KOPT-K1 (cell line): ENCODE measurements around the gene OCSTAMP.

Experiments used
- H3K27ac ChIP-seq: fragments of 200-600 bp; sonication (generic); 2 replicates; pipeline ENCODE4 v1.5.1; 2016; ENCODE audit warnings: antibody characterized with exemption, mild to moderate bottlenecking, low read depth, low read length; ENCODE audit not compliant: poor library complexity, severe bottlenecking
- H3K36me3 ChIP-seq: fragments of 200-600 bp; sonication (generic); 2 replicates; pipeline ENCODE4 v1.5.1; 2017; ENCODE audit warnings: antibody characterized with exemption, mild to moderate bottlenecking, low read length, moderate library complexity; ENCODE audit not compliant: insufficient read depth
- H3K9me3 ChIP-seq: fragments of 200-600 bp; sonication (generic); 2 replicates; pipeline ENCODE4 v1.5.1; 2017; ENCODE audit warnings: antibody characterized with exemption, low read length, mild to moderate bottlenecking; ENCODE audit not compliant: insufficient read depth, poor library complexity, severe bottlenecking

Gene OCSTAMP, protein sequence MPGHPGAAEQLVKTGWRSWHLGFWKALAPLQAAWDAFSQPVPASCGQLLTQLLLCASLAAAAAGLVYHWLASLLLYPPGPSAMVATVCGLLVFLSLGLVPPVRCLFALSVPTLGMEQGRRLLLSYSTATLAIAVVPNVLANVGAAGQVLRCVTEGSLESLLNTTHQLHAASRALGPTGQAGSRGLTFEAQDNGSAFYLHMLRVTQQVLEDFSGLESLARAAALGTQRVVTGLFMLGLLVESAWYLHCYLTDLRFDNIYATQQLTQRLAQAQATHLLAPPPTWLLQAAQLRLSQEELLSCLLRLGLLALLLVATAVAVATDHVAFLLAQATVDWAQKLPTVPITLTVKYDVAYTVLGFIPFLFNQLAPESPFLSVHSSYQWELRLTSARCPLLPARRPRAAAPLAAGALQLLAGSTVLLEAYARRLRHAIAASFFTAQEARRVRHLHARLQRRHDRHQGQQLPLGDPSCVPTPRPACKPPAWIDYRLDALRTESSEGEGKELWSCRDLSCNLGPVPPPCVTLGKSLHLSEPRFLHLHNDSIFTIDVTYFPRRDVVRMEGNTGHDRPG

GRCh38 chr20:46550461-46550860 is at the start of gene OCSTAMP:
TSS of gene OCSTAMP (minus strand) at chr20:46550654. CDS start at chr20:46550560, 94 bp downstream.
- H3K27ac ChIP-seq: no peak within 1 kb of the TSS

GRCh38 chr20:46599227-46599987 is 49.0 kb upstream of the OCSTAMP start:
- H3K9me3 ChIP-seq: no peaks in the 10 kb centered on the region
- no peaks in the 10 kb centered on the region for H3K36me3 ChIP-seq
- H3K27ac ChIP-seq: no peak overlapping the region

More at GRCh38 chr20:46550461-46550860, at the start of gene OCSTAMP:
- Histone ChIP-seq H3K9me3 (no peaks in the 10 kb centered on the region), H3K36me3 (no peaks in the 10 kb centered on the region)

GRCh38 chr20:46595933-46596332 is 45.5 kb upstream of the OCSTAMP start:
- Histone ChIP-seq H3K9me3 (peaks cover 7% of the 10 kb centered on the region), H3K36me3 (no peaks in the 10 kb centered on the region), H3K27ac (no peak overlapping the region)

DNA sequence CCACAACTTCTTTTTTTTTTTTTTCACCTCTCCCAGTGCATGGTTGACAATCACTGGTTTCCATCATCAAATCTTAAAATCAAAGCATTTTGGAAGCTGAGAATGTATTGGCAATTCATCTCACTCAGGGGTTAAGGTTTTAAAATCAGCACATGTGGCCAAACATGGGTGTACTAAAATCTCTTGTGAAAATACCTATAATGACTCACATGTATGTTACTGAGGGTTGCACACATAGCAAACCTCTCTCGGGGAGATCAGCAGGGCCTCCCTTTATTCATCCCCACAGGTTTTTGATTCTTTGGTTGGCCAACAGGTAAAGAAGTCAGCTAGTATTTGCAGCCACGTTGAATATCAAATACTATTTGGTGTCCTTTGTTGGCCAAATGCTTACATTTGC is 44.3 kb upstream of the OCSTAMP start:
- peaks cover 7% of the 10 kb centered on the region for H3K9me3 ChIP-seq
- no peak overlapping the region for H3K27ac ChIP-seq
- H3K36me3 ChIP-seq: no peaks in the 10 kb centered on the region

GRCh38 chr20:46592580-46593362 is 42.3 kb upstream of the OCSTAMP start:
- peaks cover 7% of the 10 kb centered on the region for H3K9me3 ChIP-seq
- H3K36me3 ChIP-seq: no peaks in the 10 kb centered on the region
- no peak overlapping the region for H3K27ac ChIP-seq

DNA sequence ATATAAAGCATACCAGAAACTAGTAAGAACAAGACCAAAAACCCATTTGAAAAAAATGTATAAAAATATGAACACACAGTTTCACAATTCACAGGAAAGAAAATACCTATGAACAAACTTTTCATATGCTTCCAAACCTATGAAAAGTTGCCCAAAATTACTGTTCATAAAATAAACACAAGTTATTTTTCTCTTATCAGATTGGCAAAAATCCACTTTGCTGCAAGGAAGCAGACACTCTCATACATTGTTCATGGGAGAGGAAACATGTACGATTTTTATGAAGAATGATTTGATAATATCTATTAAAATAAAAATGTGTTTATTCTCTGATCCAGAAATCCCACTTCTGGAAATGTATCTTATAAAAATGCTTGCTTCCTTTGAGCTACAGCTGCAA is 40.0 kb upstream of the OCSTAMP start:
- H3K36me3 ChIP-seq: no peaks in the 10 kb centered on the region

DNA sequence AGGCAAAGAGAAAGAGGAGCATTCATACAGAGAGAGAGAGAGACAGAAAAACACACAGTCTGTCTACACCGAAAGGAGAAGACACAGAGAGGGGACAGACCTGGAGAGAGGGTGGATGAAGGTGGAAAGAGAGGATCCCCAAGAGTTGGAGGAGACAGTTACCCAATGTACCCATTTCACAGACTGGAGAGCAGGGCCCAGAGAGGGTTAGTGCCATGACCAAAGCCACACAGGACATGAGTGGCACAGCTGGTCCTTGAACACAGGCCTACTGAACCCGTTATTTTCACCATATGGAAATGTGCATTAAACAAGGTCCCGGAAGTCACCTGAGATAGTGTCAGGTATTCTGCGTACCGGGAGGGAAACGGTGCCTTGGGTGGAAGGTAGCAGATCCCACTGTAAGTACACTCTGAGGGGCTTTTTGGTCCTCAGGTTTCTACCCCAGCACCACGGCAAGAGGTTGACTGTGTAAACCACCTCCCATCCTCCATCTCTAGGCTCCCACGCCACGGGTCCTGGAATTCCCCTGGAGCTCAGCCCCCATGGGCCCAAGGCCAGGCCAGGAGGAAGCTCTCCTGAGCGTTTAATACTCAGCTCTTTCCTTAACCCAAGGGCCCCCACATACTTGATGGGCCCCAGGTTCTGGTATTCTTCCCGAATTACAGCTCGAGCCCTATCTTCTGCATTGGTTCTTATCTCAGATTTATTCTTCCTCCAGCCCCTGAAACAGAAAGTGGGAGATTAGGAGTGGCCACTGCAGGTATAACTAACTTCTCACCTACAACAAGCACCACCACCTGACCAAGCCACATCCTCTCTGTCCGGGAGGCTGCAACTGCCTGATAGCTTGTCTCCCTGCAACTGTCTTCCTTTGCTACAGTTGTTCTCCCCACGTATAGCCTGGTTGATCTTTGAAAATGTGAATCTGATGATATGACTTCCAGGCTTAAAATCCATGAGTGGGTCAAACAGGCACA is 38.4 kb upstream of the OCSTAMP start:
- peaks cover 7% of the 10 kb centered on the region for H3K9me3 ChIP-seq
- H3K36me3 ChIP-seq: no peaks in the 10 kb centered on the region
- H3K27ac ChIP-seq: no peak overlapping the region

More for the DNA sequence above, 40.0 kb upstream of the OCSTAMP start:
- no peak overlapping the region for H3K27ac ChIP-seq
- H3K9me3 ChIP-seq: peaks cover 7% of the 10 kb centered on the region

- H3K27ac ChIP-seq: no peak overlapping the region
- H3K9me3 ChIP-seq: peaks cover 5% of the 10 kb centered on the region
- H3K36me3 ChIP-seq: no peaks in the 10 kb centered on the region
Measured at GRCh38 chr20:46587986-46588385, 37.5 kb upstream of the OCSTAMP start.

DNA sequence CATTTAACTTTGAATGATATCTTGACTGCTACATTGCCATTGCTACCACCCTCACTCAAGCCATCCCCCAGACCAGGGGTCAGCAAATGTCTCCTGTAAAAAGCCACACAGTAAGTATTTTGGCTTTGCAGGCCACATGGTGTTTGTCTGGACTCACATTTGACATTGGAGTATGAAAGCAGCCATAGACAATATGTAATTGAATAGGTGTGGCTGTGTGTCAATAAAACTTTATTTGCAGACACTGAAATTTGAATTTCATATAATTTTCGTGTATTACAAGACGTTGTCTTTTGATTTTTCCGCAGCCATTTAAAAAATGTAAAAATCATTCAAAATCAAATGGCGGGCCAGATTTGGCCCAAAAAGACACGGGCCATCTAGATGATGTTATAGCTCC is 36.3 kb upstream of the OCSTAMP start:
- H3K27ac ChIP-seq: no peak overlapping the region
- H3K9me3 ChIP-seq: no peaks in the 10 kb centered on the region
- no peaks in the 10 kb centered on the region for H3K36me3 ChIP-seq

DNA sequence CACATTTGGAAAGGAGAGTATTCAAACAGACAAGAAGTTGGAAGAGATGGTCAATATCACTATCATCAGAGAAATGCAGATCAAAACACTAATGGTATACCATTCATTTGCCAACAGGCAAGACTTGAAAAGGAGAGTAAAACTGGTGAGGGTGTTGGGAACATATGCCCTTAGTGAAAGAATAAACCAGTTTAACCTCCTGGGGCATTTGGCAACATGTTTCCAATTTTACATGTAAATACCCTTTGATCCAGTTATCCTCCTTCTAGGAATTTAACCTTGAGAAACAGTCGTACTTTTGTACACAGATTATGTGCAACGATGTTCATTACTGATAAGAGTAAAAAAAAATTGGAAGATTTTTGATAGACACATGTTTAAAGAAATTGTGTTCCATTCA is 34.1 kb upstream of the OCSTAMP start:
- Histone ChIP-seq H3K36me3 (no peaks in the 10 kb centered on the region), H3K9me3 (peaks cover 12% of the 10 kb centered on the region), H3K27ac (no peak overlapping the region)

- peaks cover 12% of the 10 kb centered on the region for H3K9me3 ChIP-seq
- no peak overlapping the region for H3K27ac ChIP-seq
- no peaks in the 10 kb centered on the region for H3K36me3 ChIP-seq
Measured at GRCh38 chr20:46583411-46584214, 33.2 kb upstream of the OCSTAMP start.

GRCh38 chr20:46582648-46583047 is 32.2 kb upstream of the OCSTAMP start:
- no peak overlapping the region for H3K27ac ChIP-seq
- no peaks in the 10 kb centered on the region for H3K36me3 ChIP-seq
- H3K9me3 ChIP-seq: peaks cover 12% of the 10 kb centered on the region

GRCh38 chr20:46581391-46581790 is 30.9 kb upstream of the OCSTAMP start:
- Histone ChIP-seq H3K36me3 (no peaks in the 10 kb centered on the region), H3K9me3 (peaks cover 12% of the 10 kb centered on the region), H3K27ac (no peak overlapping the region)
